HEK293 (cell line): Measurements from ENCODE around the gene CDKN2A.

Experiments used
- CTCF ChIA-PET: fragments of 350-600 bp; formaldehyde crosslinking; extraction: SDS; loops from one replicate; lab custom pipeline; 2021; ENCODE audit warnings: antibody characterized with exemption; lab: Yijun Ruan, JAX
- POLR2A ChIA-PET: fragments of 300-600 bp; formaldehyde crosslinking; extraction: SDS; loops from one replicate; lab custom pipeline; 2020; ENCODE audit warnings: antibody characterized with exemption, inconsistent platforms; lab: Yijun Ruan, JAX
- H3K27ac ChIP-seq: fragments of 200-500 bp; sonication (Bioruptor generic); 2 replicates; pipeline ENCODE4 v1.5.1; 2014; ENCODE audit warnings: low read depth, low read length, control low read depth, inconsistent platforms; ENCODE audit errors: extremely low read depth
- H3K36me3 ChIP-seq, 2 experiments: fragments of 200-500 bp in 1 of 2; sonication (Bioruptor generic) in 1 of 2; 1 replicate in 1 of 2; 2 replicates in 1 of 2; pipeline ENCODE4 v1.5.1; 2014 to 2017; ENCODE audit warnings: inconsistent platforms in 2 of 2, low read length in 2 of 2; ENCODE audit not compliant: control insufficient read depth in 2 of 2, insufficient read depth in 1 of 2
- H3K4me1 ChIP-seq: fragments of 200-500 bp; sonication (Bioruptor generic); 2 replicates; pipeline ENCODE4 v1.5.1; 2014; ENCODE audit warnings: mild to moderate bottlenecking, low read length, inconsistent platforms; ENCODE audit not compliant: control insufficient read depth, insufficient read depth
- H3K4me3 ChIP-seq: 2 replicates; pipeline ENCODE4 v1.5.1; 2011; ENCODE audit warnings: low read depth, mild to moderate bottlenecking, control low read depth, low read length, moderate library complexity
- H3K9me3 ChIP-seq: fragments of 200-500 bp; sonication (Bioruptor generic); 2 replicates; pipeline ENCODE4 v1.5.1; 2014; ENCODE audit warnings: low read depth, low read length, inconsistent platforms; ENCODE audit not compliant: control insufficient read depth, insufficient read depth
- GFI1B ChIP-seq: fragments of 450-650 bp; formaldehyde crosslinking; IDR thresholded peaks from 2 replicates; pipeline ENCODE4 v1.5.1; 2016; ENCODE audit warnings: missing biosample characterization, missing genetic modification characterization
- KLF16 ChIP-seq: fragments of 450-650 bp; formaldehyde crosslinking; IDR thresholded peaks from 2 replicates; pipeline ENCODE4 v1.5.1; 2017; ENCODE audit warnings: missing biosample characterization, missing genetic modification characterization
- OVOL3 ChIP-seq: fragments of 450-650 bp; formaldehyde crosslinking; IDR thresholded peaks from 2 replicates; pipeline ENCODE4 v1.5.1; 2016; ENCODE audit warnings: missing biosample characterization, missing genetic modification characterization
- PRDM6 ChIP-seq: fragments of 450-650 bp; formaldehyde crosslinking; IDR thresholded peaks from 2 replicates; pipeline ENCODE4 v1.5.1; 2017; ENCODE audit warnings: missing biosample characterization, missing genetic modification characterization
- REST ChIP-seq: fragments of 450-650 bp; formaldehyde crosslinking; IDR thresholded peaks from 2 replicates; pipeline ENCODE4 v1.5.1; 2016; ENCODE audit warnings: missing biosample characterization, missing genetic modification characterization
- ZBTB7A ChIP-seq: fragments of 450-650 bp; formaldehyde crosslinking; IDR thresholded peaks from 2 replicates; pipeline ENCODE4 v1.5.1; 2016; ENCODE audit warnings: low read depth, missing biosample characterization, missing genetic modification characterization
- ZEB2 ChIP-seq: fragments of 450-650 bp; formaldehyde crosslinking; IDR thresholded peaks from 2 replicates; pipeline ENCODE4 v1.5.1; 2016; ENCODE audit warnings: missing biosample characterization, missing genetic modification characterization
- ZNF121 ChIP-seq: fragments of 450-650 bp; formaldehyde crosslinking; IDR thresholded peaks from 2 replicates; pipeline ENCODE4 v1.5.1; 2016; ENCODE audit warnings: missing biosample characterization, missing genetic modification characterization
- ZNF138 ChIP-seq: fragments of 450-650 bp; formaldehyde crosslinking; IDR thresholded peaks from 2 replicates; pipeline ENCODE4 v1.5.1; 2016; ENCODE audit warnings: missing biosample characterization, missing genetic modification characterization, borderline replicate concordance
- ZNF140 ChIP-seq: fragments of 450-650 bp; formaldehyde crosslinking; IDR thresholded peaks from 2 replicates; pipeline ENCODE4 v1.5.1; 2016; ENCODE audit warnings: missing biosample characterization, missing genetic modification characterization
- ZNF362 ChIP-seq: fragments of 450-650 bp; formaldehyde crosslinking; IDR thresholded peaks from 2 replicates; pipeline ENCODE4 v1.5.1; 2016; ENCODE audit warnings: missing biosample characterization, missing genetic modification characterization
- ZNF416 ChIP-seq: fragments of 450-650 bp; formaldehyde crosslinking; IDR thresholded peaks from 2 replicates; pipeline ENCODE4 v1.5.1; 2016; ENCODE audit warnings: missing biosample characterization, missing genetic modification characterization
- ZNF501 ChIP-seq: fragments of 450-650 bp; formaldehyde crosslinking; IDR thresholded peaks from 2 replicates; pipeline ENCODE4 v1.5.1; 2016; ENCODE audit warnings: missing biosample characterization, missing genetic modification characterization
- ZNF654 ChIP-seq: fragments of 450-650 bp; formaldehyde crosslinking; IDR thresholded peaks from 2 replicates; pipeline ENCODE4 v1.5.1; 2016; ENCODE audit warnings: low read depth, missing biosample characterization, missing genetic modification characterization
- ZNF664 ChIP-seq: fragments of 450-650 bp; formaldehyde crosslinking; IDR thresholded peaks from 2 replicates; pipeline ENCODE4 v1.5.1; 2016; ENCODE audit warnings: missing biosample characterization, missing genetic modification characterization
- ZNF704 ChIP-seq: fragments of 450-650 bp; formaldehyde crosslinking; IDR thresholded peaks from 2 replicates; pipeline ENCODE4 v1.5.1; 2016; ENCODE audit warnings: missing biosample characterization, missing genetic modification characterization

CDKN2A gene

GRCh38 chr9:22040760-22041159, 46.6 kb upstream of the CDKN2A start:
- ChIA-PET CTCF (interaction anchor here (0.9 to 5.8 kb wide), 9 partner anchors 11 to 228 kb away, joined by 4 to 48 read pairs (median 7); partner anchors contain the start of gene CDKN2B), POLR2A (interaction anchor here (3.5 kb wide), 1 partner anchor 32 kb away, joined by 23 read pairs; the partner anchor contains the start of gene CDKN2B)
- Histone ChIP-seq H3K4me1 (peaks cover 12% of the 10 kb centered on the region; the same call in 1 of the 2 replicates), H3K27ac (no peak overlapping the region), H3K4me3 (no peak overlapping the region), H3K9me3 (no peaks in the 10 kb centered on the region), H3K36me3 (no peaks in the 10 kb centered on the region)
- no peak for TF ChIP-seq ZNF138 (tag by site-specific recombination)
- no peak for TF ChIP-seq ZBTB7A
- TF ChIP-seq KLF16 (tag by site-specific recombination), result no peak
- no peak for TF ChIP-seq ZNF362 (tag by site-specific recombination)
- no peak for TF ChIP-seq ZNF121 (tag by site-specific recombination)
- no peak for TF ChIP-seq ZNF140 (tag by site-specific recombination)

GRCh38 chr9:22039258-22039657, 45.1 kb upstream of the CDKN2A start:
- H3K4me3 ChIP-seq, result no peak overlapping the region
- ChIA-PET CTCF (interaction anchor here (0.8 to 6.5 kb wide), 15 partner anchors 8 to 226 kb away, joined by 3 to 71 read pairs (median 5); partner anchors contain the start of gene CDKN2B), POLR2A (interaction anchor here (0.8 to 3.5 kb wide), 2 partner anchors 10 to 30 kb away, joined by 3 to 23 read pairs; partner anchors contain the start of gene CDKN2B)
- no peaks in the 10 kb centered on the region for H3K9me3 ChIP-seq
- H3K4me1 ChIP-seq, result peaks cover 12% of the 10 kb centered on the region; the same call in 1 of the 2 replicates
- H3K27ac ChIP-seq, result no peak overlapping the region
- no peaks in the 10 kb centered on the region for H3K36me3 ChIP-seq
- TF ChIP-seq ZNF501, result no peak
- TF ChIP-seq REST (tag by site-specific recombination), result no peak
- TF ChIP-seq GFI1B (tag by site-specific recombination), result no peak
- TF ChIP-seq ZNF416, result no peak
- TF ChIP-seq OVOL3, result no peak

GRCh38 chr9:22037954-22038690, 43.9 kb upstream of the CDKN2A start:
- peaks cover 10% of the 10 kb centered on the region; the same call in 1 of the 2 replicates for H3K4me1 ChIP-seq
- ChIA-PET POLR2A (interaction anchor here (2.2 kb wide), 1 partner anchor 29 kb away, joined by 13 read pairs; the partner anchor contains the start of gene CDKN2B), CTCF (interaction anchor here (0.6 to 6.5 kb wide), 24 partner anchors 9 to 884 kb away, joined by 3 to 71 read pairs (median 6); partner anchors contain the start of gene CDKN2B)
- H3K4me3 ChIP-seq, result no peak overlapping the region
- peaks cover 0 to 9% of the 10 kb centered on the region in 2 experiments; a peak in 1 of 3 replicates for H3K36me3 ChIP-seq
- no peaks in the 10 kb centered on the region for H3K9me3 ChIP-seq
- TF ChIP-seq ZNF664 (tag by site-specific recombination) (no peak), ZNF704 (tag by site-specific recombination) (no peak), ZNF654 (0 out of 2 replicates have a peak, but pooled peaks have one; percentile 21), PRDM6 (tag by site-specific recombination) (peak; percentile 16; the same call in 1 of the 2 replicates), ZEB2 (tag by site-specific recombination) (no peak)
- H3K27ac ChIP-seq, result no peak overlapping the region
